Renal cortical epithelial cell (primary cell): ENCODE data around the gene TMEM236. TPM values are rescaled to one million over a fixed set of nuclear protein-coding genes. Genes with fewer than 3 reads are reported as not detected.
A peak's percentile ranks its signal among the peaks of the same experiment; 100 is the strongest.

Source experiments
- DNase-seq: peaks from one replicate; pipeline ENCODE4 v3.0.0-alpha.2; 2011; ENCODE audit warnings: low read depth
- total RNA-seq: library from RNA; depleted of rRNA; stranded (reverse); fragments of >200 nt; gene quantifications from 2 replicates; pipeline ENCODE4 v1.2.3, GENCODE V29; 2014

TMEM236 gene
- total RNA-seq, 1 donor from 2014 or later, result 0.10 TPM

DNA sequence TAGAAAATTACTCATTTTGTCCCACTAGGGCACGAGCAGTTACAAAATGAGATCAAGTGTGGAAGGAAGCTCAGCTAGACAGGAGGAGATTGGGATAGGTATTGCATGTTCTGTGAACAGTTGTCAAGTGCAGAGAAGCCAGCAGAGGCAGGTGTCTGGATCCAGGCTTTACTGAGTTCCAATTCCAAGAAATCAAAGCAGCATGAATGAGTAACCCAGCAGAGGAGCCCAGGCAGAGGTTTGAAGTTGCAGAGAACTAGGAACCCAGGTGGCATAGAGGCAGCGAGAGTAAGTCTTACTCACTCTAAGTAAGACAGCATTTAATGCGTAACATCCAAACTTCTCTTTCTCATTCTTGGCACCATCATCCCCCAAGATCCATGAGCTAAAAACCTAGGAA, 68.9 kb downstream of the TMEM236 start:
- no peak for DNase-seq

DNA sequence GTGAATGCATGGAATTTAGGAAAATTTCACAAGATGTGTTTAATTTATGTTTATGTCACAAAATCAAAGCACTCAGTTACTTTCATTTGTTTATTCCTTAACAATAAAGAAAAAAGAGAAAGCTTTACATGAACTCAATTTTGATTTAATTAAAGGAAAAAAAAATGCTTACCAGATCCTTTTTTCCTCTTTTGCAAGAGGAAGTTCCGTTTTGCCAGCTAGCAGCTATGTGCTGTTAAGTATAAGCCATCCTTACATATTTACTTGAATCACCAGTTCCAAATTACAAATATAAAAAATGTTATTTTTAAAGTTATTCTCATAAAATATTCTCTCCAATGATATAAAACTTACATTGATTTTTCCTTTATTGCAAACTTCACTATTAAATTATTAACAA, 69.9 kb downstream of the TMEM236 start:
- no peak for DNase-seq

DNA sequence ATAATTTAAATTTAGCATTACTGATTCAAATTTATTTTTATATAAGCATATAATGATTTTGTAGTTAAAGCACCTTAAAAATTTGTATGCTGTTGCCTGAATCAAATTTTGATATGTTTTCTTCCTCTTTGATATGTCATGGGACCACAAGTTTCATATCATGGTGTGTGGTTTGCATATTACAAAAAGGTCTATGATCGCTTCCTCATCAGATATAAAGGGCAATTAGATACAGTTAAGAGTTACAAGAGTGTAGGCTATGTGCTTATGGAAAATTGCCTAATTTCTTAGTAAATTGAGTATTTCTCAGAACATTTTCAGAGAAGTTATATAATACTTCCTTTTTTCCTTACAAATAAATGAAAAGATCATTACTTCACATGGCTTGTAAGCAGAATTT, 79.3 kb downstream of the TMEM236 start:
- no peak for DNase-seq

DNA sequence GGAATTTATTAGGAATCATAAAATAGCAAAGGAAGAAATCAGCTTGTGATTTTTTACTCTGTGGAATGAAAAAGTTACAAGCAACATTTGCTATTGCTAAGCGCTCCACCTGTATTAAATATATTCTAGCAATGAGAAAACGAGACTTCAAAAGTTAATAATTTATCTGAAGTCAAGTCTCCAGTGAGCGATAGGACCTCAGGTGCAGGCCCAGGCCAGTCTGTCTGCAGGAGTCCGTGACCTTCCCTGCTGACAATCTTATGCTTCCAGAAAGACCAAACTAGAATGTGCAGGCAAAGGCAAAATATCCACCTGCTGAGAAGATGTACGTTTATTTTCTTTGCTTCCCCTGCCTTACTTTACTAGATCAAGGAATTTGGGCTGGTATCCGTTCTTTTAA, 79.9 kb downstream of the TMEM236 start:
- DNase-seq, result peak; percentile 27

DNA sequence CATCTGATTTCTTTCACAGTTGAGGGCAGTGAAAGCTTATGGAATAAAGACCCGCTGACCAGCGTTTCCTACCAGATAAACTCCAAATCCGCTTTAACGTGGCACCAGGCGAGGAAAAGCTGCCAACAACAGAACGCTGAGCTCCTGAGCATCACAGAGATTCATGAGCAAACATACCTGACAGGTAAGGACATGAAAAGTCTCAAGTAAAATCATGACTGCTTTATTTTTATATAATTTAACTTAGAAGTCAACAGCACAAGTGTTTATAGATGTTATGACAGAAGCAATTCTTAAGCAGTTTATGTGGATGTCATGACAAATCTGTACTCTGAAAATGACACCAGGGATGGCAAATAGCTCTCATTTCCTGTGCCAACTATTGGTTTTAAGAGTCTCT, 81.7 kb downstream of the TMEM236 start:
- DNase-seq, result no peak

DNA sequence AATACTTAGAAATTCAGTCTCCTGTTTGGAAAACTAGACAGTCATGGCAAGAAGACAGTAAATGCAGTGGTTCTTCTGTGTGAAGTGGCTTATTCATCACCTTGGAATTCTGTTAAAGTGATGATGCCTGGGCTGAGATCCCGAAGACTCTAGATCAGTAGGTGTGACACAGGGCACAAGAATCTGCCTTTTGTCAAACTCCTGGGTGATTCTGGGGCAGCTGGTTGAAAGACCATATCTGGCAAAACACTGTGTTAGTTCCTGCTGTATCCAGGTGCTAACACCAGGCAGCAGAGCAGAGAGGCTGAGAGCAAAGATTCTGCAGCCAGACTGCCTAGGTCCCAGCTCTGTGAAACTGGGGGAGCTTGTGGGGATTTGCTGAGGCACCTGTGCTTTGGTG, 83.7 kb downstream of the TMEM236 start:
- DNase-seq, result peak; percentile 91

DNA sequence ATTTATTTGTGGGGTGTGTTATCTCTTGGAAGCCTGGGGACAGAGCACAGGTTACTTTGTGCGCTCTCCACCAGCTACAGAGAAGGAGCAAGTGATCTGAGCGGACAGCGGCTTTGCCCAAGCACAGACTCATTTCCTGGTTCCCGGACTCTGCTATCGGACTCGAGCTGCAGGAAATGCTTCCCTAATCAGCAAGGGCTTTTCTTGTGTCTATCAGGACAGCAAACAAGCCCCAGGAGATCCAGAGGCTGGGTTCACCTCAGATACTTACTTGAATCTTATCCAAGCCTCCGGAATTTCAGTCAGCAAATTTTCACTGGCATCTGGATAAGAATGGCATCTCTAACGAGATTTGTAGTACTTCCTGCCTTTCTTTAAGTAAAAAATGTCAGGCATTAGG, 84.9 kb downstream of the TMEM236 start:
- DNase-seq, result peak; percentile 43

DNA sequence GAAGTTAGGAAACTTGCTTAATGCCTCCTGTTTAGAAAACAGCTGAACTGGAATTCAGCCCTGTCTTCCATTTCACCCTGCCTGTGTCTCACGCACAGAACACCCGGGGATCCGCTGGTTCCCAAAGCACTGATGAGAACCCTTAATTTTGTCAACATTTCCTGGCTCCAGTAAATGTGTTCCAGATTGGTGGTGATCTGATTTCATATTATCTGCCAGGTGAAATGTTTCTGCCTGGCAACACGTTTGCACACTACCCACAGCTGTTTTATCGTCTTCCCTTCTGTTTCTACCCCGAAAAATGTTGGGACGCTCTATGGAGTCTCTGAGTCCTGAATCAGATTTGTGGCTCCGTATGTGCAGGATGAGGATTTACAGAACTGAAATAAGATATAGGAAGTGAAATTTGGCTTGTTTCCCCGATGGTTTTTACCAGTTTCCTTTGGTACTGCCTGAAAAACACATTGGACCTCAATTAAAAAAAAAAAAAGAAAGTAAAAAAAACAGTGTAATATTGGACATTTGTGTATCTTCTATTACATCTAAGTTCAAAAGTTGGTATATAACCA, 86.2 kb downstream of the TMEM236 start:
- no peak for DNase-seq

DNA sequence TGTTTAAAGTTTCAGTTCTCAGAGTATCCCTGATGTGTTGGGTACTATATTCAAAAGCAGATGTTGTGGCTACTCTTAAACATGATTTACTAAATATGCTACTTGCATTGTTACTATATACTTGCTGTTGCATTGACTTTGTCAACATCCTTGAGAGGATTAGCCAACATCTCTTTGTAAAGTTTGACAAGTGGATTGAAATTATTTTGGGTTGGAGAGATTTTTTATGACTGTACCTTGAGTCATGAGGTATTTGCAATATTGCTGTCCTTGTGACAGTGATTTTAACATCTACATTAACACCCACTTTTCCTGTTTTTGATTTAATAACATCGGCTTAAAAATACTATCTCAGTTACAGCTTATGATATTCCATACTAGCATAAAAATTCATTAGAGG, 89.0 kb downstream of the TMEM236 start:
- no peak for DNase-seq

DNA sequence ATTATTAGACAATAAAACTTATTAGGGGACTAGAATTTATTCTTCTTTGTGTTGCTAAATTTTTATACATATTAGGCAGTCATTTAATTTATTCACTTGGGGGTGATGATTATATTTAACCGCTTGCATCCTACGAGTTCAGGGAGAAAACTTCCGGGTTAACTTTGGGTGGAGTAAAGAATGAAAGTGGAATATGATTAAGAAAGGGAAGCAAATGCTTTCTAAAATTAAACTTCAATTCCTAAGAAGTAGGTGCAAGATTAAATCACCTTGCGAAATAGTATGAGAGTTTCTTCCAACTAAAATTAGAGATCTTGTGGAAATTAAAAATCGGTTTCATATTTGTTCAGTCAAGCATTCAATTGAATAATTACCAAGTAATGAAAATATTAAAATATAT, 90.6 kb downstream of the TMEM236 start:
- DNase-seq, result no peak

DNA sequence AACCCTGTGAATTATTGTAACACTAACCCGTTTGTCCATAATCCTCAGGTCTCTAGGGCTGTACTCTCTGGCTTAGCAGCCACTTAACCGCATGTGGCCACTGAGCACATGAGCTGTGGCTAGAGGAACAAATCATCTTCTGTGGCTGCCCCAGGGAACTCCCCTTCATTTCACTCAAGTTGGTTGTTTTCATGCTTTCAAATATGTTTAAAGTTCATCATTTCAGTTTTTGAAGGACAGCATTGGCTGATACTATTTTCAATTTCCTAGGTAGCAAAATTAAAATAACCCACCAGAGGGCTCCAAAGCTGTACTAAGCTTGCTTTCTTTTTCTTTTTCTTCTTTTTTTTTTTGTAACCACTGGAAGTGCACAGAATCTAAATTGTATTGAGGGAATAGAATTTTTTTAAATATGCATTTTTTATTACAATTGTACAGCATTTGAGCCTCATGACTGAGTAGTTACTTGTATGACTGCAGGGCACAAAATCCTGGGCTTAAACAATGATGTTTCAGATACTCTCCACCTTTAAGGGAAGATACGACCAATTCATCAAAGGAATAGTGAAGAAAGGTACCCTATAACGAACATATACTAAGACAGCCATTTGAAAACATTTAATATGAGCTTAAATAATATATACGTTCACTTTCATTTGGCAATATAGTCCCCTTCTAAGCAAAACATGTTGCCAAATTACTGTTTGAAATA, 95.7 kb downstream of the TMEM236 start:
- peak; percentile 11 for DNase-seq

DNA sequence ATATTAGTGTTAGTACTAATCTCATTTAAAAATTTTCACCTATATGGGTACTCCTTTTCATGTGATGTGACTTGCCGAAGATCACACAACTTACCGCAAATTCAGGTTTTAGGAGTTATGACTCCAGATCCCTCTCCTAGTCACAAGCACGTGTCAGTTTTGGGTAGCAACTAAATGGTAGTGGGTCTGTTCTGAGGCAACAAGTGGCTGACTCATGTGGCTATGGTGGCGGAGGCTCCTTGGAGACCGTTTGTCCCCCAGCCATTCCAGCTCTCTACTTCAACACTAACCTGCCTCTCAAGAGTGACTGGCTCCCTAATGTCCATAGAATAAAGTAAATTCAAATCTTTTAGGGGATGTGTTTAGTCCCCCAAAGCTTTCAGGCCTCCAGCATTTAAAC, 96.6 kb downstream of the TMEM236 start:
- no peak for DNase-seq

Other genes with a start within 250 kb of the TMEM236 start
- gene HACD1, start 134.8 kb upstream of the TMEM236 start, total RNA-seq, result 24.5 and 40.3 TPM in 2 replicates
- 15.6 and 37.9 TPM in 2 replicates for gene STAM, start 108.0 kb upstream of the TMEM236 start, total RNA-seq
- 0.10 and 0.17 TPM in 2 replicates for gene MRC1, start 57.1 kb downstream of the TMEM236 start, total RNA-seq
- gene SLC39A12, start 199.7 kb downstream of the TMEM236 start, total RNA-seq, result not detected in 2 replicates